ENCODE measurements around the gene PON1. TPM values are rescaled to one million over a fixed set of nuclear protein-coding genes. Genes with fewer than 3 reads are reported as not detected.

Gene PON1
- total RNA-seq = not detected in 2 replicates

GRCh38 chr7:95324431-95324830 lies at the start of gene PON1:
Gene PON1, minus strand, starts transcription at chr7:95324532. Its CDS starts 57 bp downstream, at chr7:95324475.

Other genes starting within 250 kb of the PON1 start
- not detected in 2 replicates for gene PON3, start 71.8 kb upstream of the PON1 start, total RNA-seq
- 107 and 120 TPM in 2 replicates for gene PON2, start 110.5 kb upstream of the PON1 start, total RNA-seq
- gene ASB4, start 161.4 kb upstream of the PON1 start, total RNA-seq = not detected in 2 replicates